Hepatocyte (in vitro differentiated cells): ENCODE results near the gene ZNRF3. TPM values are rescaled to one million over a fixed set of nuclear protein-coding genes. Genes with fewer than 3 reads are reported as not detected.

Source experiments
- DNase-seq: peaks from one replicate; pipeline ENCODE4 v3.0.0-alpha.2; 2016; ENCODE audit warnings: low spot score
- H2AFZ ChIP-seq: fragments of 200-600 bp; sonication (generic); 2 replicates; pipeline ENCODE4 v1.6.0; 2016; ENCODE audit warnings: antibody characterized with exemption, mild to moderate bottlenecking
- H3K27ac ChIP-seq: fragments of 200-600 bp; sonication (generic); 2 replicates; pipeline ENCODE4 v1.5.1; 2016; ENCODE audit warnings: mild to moderate bottlenecking
- H3K27me3 ChIP-seq: fragments of 200-600 bp; sonication (generic); 2 replicates; pipeline ENCODE4 v1.6.1; 2016
- H3K36me3 ChIP-seq: fragments of 200-600 bp; sonication (generic); replicated peaks from 2 replicates; pipeline ENCODE4 v1.5.1; 2016; ENCODE audit warnings: low read depth; ENCODE audit not compliant: insufficient read depth
- H3K4me1 ChIP-seq: fragments of 200-600 bp; sonication (generic); 2 replicates; pipeline ENCODE4 v1.5.1; 2016; ENCODE audit warnings: mild to moderate bottlenecking, moderate library complexity; ENCODE audit not compliant: insufficient read depth
- H3K4me2 ChIP-seq: fragments of 200-600 bp; sonication (generic); 2 replicates; pipeline ENCODE4 v1.6.0; 2016
- H3K4me3 ChIP-seq: fragments of 200-600 bp; sonication (generic); 2 replicates; pipeline ENCODE4 v1.5.1; 2016; ENCODE audit warnings: mild to moderate bottlenecking
- H3K79me2 ChIP-seq: fragments of 200-600 bp; sonication (generic); 2 replicates; pipeline ENCODE4 v1.6.0; 2017; ENCODE audit warnings: mild to moderate bottlenecking
- H3K9me2 ChIP-seq: fragments of 200-600 bp; sonication (generic); replicated peaks from 2 replicates; pipeline ENCODE4 v1.6.0; 2017; ENCODE audit warnings: mild to moderate bottlenecking; ENCODE audit not compliant: insufficient read depth
- H3K9me3 ChIP-seq: fragments of 200-600 bp; sonication (generic); 2 replicates; pipeline ENCODE4 v1.5.1; 2016; ENCODE audit warnings: low read depth, mild to moderate bottlenecking
- H4K20me1 ChIP-seq: fragments of 200-600 bp; sonication (generic); 2 replicates; pipeline ENCODE4 v1.6.0; 2016; ENCODE audit warnings: mild to moderate bottlenecking; ENCODE audit not compliant: insufficient read depth, poor library complexity, severe bottlenecking
- EZH2 ChIP-seq: fragments of 200-600 bp; sonication (generic); IDR thresholded peaks from 2 replicates; pipeline ENCODE4 v1.6.1; 2016; ENCODE audit warnings: antibody characterized with exemption, mild to moderate bottlenecking, borderline replicate concordance
- EZH2phosphoT487 ChIP-seq: fragments of 200-600 bp; sonication (generic); IDR thresholded peaks from one replicate; pipeline ENCODE4 v1.6.1; 2018; ENCODE audit warnings: antibody characterized with exemption, mild to moderate bottlenecking, low read depth, moderate library complexity; ENCODE audit not compliant: unreplicated experiment, severe bottlenecking
- WGBS: methylation state at CpG from one replicate; pipeline ENCODE4 v1.1.6; 2016; ENCODE audit warnings: low lambda C conversion rate; ENCODE audit errors: missing lambda C conversion rate; 5-methylcytosine and 5-hydroxymethylcytosine counted together
- polyA plus RNA-seq: library from polyadenylated mRNA; unstranded; fragments of >200 nt; fragmentation: Nextera tagmentation; extraction: Ambion mirVana; gene quantifications from 2 replicates; pipeline ENCODE4 v1.2.1, GENCODE V29; 2016
- total RNA-seq: library from RNA; depleted of rRNA; stranded (reverse); fragments of >200 nt; gene quantifications from 2 replicates; pipeline ENCODE4 v1.2.3, GENCODE V29; 2014
- TF ChIP-seq, protein P1 (sequence below): fragments of 200-600 bp; sonication (generic); IDR thresholded peaks from 2 replicates; pipeline ENCODE4 v1.5.1; 2016; ENCODE audit warnings: antibody characterized with exemption, mild to moderate bottlenecking; ENCODE audit not compliant: poor library complexity

Gene ZNRF3
- total and polyA plus RNA-seq, 2 experiments from 2014 or later: 8.9 to 14.7 TPM

DNA sequence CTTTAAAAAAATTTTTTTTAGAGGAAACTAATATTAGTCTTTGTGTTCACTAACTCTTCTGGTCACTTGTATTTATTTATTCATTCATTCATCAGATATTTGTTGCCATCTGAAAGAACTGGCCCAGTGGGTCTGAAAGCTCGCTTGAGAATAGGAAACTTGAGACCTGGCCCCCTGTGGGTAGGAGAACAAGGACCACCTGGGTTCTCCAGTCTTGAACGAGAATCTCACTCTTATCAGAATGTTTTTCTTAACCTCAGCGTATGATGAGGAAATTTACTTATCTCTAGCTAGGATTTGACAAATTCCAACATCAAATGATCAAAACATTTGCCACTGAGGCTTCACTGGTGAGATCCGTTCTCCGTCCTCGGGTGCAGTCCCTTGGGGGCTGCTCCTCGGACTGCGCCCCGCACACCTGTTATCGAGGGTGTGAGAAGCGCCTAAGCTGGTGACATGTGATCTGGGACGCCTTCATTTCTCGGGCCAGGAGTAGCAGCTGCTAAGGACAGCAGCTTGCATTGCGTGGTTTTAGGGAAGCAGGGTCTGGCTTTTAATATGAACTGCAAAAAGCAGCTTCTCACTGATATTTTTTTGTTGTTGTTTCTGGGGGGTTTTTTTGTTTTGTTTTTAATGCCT lies 171.9 kb downstream of the ZNRF3 start:
- Histone ChIP-seq H3K36me3 (no peaks in the 10 kb centered on the region), H3K27ac (no peak overlapping the region), H3K4me3 (no peak overlapping the region), H3K79me2 (no peaks in the 10 kb centered on the region), H3K4me2 (no peak overlapping the region), H3K9me2 (no peaks in the 10 kb centered on the region), H3K9me3 (no peaks in the 10 kb centered on the region), H4K20me1 (no peaks in the 10 kb centered on the region), H2AFZ (no peak overlapping the region), H3K4me1 (no peaks in the 10 kb centered on the region), H3K27me3 (no peaks in the 10 kb centered on the region)
- TF ChIP-seq EZH2phosphoT487 (no peak), EZH2 (no peak)
- TF ChIP-seq, protein P1, sequence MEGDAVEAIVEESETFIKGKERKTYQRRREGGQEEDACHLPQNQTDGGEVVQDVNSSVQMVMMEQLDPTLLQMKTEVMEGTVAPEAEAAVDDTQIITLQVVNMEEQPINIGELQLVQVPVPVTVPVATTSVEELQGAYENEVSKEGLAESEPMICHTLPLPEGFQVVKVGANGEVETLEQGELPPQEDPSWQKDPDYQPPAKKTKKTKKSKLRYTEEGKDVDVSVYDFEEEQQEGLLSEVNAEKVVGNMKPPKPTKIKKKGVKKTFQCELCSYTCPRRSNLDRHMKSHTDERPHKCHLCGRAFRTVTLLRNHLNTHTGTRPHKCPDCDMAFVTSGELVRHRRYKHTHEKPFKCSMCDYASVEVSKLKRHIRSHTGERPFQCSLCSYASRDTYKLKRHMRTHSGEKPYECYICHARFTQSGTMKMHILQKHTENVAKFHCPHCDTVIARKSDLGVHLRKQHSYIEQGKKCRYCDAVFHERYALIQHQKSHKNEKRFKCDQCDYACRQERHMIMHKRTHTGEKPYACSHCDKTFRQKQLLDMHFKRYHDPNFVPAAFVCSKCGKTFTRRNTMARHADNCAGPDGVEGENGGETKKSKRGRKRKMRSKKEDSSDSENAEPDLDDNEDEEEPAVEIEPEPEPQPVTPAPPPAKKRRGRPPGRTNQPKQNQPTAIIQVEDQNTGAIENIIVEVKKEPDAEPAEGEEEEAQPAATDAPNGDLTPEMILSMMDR: no peak
- WGBS: 65% methylated on average over 14 of the region's 14 CpGs
- DNase-seq: no peak

- H2AFZ ChIP-seq: no peak overlapping the region
- H3K27ac ChIP-seq: no peak overlapping the region
- no peak for TF ChIP-seq EZH2
- TF ChIP-seq, protein P1: no peak
- TF ChIP-seq EZH2phosphoT487: no peak
- H4K20me1 ChIP-seq: no peaks in the 10 kb centered on the region
- DNase-seq: no peak
- 98% methylated on average over 3 of the region's 3 CpGs for WGBS
- H3K36me3 ChIP-seq: no peaks in the 10 kb centered on the region
- H3K4me2 ChIP-seq: no peak overlapping the region
- no peak overlapping the region for H3K4me3 ChIP-seq
- no peaks in the 10 kb centered on the region for H3K27me3 ChIP-seq
- no peaks in the 10 kb centered on the region for H3K9me3 ChIP-seq
- H3K4me1 ChIP-seq: no peaks in the 10 kb centered on the region
- no peaks in the 10 kb centered on the region for H3K79me2 ChIP-seq
- H3K9me2 ChIP-seq: no peaks in the 10 kb centered on the region
These were observed 173.1 kb downstream of the ZNRF3 start for GRCh38 chr22:29056472-29056871.

GRCh38 chr22:29060251-29060869 lies 177.0 kb downstream of the ZNRF3 start:
- no peak overlapping the region for H2AFZ ChIP-seq
- no peaks in the 10 kb centered on the region for H3K4me1 ChIP-seq
- DNase-seq: no peak
- H3K27ac ChIP-seq: no peak overlapping the region
- H3K9me2 ChIP-seq: no peaks in the 10 kb centered on the region
- TF ChIP-seq EZH2phosphoT487: no peak
- no peak for TF ChIP-seq EZH2
- TF ChIP-seq, protein P1: no peak
- H3K79me2 ChIP-seq: no peaks in the 10 kb centered on the region
- H3K4me2 ChIP-seq: no peak overlapping the region
- H3K27me3 ChIP-seq: no peaks in the 10 kb centered on the region
- WGBS: 88% methylated on average over 12 of the region's 12 CpGs
- H4K20me1 ChIP-seq: no peaks in the 10 kb centered on the region
- H3K36me3 ChIP-seq: no peaks in the 10 kb centered on the region
- no peaks in the 10 kb centered on the region for H3K9me3 ChIP-seq
- no peak overlapping the region for H3K4me3 ChIP-seq
